ENCODE measurements around the gene HOMEZ. TPM values are rescaled to one million over a fixed set of nuclear protein-coding genes. Genes with fewer than 3 reads are reported as not detected.
A peak's percentile ranks its signal among the peaks of the same experiment; 100 is the strongest.

The HOMEZ gene
- total and polyA plus RNA-seq, 10 of the 15 experiments (the other 5 are each of a cell fraction or from before 2014, with no cell fraction given), result 2.6 to 19.3 (median 13.0) TPM

DNA sequence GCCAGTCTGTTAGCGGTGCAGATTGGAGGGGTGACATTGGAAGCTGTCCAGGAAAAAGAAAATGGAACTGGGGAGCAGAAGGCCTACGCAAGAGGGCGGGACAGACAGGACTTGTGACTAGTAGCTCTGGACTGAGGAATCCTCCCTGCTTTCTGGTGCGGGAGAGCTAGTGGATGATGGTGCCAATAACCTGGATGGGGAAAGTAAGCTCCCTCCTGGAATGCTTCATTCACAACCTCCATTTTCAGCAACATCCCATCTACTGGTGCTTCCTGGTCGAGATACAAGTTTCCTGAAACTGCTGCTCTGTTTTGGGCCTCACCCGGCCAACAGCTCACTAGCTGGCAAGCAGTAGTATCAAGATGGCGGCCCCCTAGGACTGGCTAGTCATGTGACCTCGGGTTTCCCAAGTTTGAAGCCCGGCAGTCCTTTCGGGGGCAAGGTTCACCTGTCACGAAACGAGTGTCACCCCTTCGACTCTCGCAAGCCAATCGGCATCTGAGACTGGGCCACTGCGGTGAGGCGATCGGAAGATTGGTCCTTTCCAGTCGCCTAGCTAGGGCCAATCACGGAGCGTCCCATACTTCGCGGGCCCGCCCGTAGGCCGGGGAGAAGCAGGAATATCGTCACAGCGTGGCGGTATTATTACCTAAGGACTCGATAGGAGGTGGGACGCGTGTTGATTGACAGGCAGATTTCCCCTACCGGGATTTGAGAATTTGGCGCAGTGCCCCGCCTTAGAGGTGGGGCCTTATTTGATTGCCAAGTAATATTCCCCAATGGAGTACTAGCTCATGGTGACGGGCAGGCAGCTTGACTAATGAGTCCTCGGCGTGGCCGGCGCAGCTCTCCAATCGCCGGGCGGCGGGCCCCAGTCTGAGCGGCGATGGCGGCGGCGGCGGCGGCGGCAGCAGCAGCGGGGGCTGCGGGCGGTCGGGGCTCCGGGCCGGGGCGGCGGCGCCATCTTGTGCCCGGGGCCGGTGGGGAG lies 34.9 kb upstream of the HOMEZ start, which contains the start of gene PABPN1 (continued):
- TF ChIP-seq, protein P1, sequence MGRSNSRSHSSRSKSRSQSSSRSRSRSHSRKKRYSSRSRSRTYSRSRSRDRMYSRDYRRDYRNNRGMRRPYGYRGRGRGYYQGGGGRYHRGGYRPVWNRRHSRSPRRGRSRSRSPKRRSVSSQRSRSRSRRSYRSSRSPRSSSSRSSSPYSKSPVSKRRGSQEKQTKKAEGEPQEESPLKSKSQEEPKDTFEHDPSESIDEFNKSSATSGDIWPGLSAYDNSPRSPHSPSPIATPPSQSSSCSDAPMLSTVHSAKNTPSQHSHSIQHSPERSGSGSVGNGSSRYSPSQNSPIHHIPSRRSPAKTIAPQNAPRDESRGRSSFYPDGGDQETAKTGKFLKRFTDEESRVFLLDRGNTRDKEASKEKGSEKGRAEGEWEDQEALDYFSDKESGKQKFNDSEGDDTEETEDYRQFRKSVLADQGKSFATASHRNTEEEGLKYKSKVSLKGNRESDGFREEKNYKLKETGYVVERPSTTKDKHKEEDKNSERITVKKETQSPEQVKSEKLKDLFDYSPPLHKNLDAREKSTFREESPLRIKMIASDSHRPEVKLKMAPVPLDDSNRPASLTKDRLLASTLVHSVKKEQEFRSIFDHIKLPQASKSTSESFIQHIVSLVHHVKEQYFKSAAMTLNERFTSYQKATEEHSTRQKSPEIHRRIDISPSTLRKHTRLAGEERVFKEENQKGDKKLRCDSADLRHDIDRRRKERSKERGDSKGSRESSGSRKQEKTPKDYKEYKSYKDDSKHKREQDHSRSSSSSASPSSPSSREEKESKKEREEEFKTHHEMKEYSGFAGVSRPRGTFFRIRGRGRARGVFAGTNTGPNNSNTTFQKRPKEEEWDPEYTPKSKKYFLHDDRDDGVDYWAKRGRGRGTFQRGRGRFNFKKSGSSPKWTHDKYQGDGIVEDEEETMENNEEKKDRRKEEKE (IDR thresholded peaks at IDR 0.05), result no peak
- TF ChIP-seq NFIC (IDR thresholded peaks at IDR 0.05; ENCODE audit: low read depth, low read length) (peak; percentile 29; the same call in 1 of the 2 replicates), BMI1 (IDR thresholded peaks at IDR 0.05; ENCODE audit: borderline replicate concordance) (no peak), BHLHE40 (IDR thresholded peaks at IDR 0.05; ENCODE audit: borderline replicate concordance in 1 of 2, low read depth in 2 of 2, low read length in 1 of 2) (peak; percentile 59 to 84; a peak in 3 of 4 replicates), SPI1 (IDR thresholded peaks at IDR 0.05; ENCODE audit: borderline replicate concordance, insufficient read depth, low read depth, low read length) (no peak), PAX8 (IDR thresholded peaks at IDR 0.05) (peak; percentile 53), LARP7 (IDR thresholded peaks at IDR 0.05) (peak; percentile 66; the same call in 1 of the 2 replicates), NR2C2 (IDR thresholded peaks at IDR 0.05; ENCODE audit: borderline replicate concordance, control insufficient read depth, insufficient read length, low read depth) (no peak), WRNIP1 (IDR thresholded peaks at IDR 0.05; ENCODE audit: borderline replicate concordance, low read depth, low read length) (no peak), HDGF (IDR thresholded peaks at IDR 0.05) (peak; percentile 76; the same call in 1 of the 2 replicates), CBFB (IDR thresholded peaks at IDR 0.05; ENCODE audit: low read depth) (peak; percentile 56; the same call in 1 of the 2 replicates)
- TF ChIP-seq, protein P2, sequence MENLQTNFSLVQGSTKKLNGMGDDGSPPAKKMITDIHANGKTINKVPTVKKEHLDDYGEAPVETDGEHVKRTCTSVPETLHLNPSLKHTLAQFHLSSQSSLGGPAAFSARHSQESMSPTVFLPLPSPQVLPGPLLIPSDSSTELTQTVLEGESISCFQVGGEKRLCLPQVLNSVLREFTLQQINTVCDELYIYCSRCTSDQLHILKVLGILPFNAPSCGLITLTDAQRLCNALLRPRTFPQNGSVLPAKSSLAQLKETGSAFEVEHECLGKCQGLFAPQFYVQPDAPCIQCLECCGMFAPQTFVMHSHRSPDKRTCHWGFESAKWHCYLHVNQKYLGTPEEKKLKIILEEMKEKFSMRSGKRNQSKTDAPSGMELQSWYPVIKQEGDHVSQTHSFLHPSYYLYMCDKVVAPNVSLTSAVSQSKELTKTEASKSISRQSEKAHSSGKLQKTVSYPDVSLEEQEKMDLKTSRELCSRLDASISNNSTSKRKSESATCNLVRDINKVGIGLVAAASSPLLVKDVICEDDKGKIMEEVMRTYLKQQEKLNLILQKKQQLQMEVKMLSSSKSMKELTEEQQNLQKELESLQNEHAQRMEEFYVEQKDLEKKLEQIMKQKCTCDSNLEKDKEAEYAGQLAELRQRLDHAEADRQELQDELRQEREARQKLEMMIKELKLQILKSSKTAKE (IDR thresholded peaks at IDR 0.05; ENCODE audit: low read depth, poor library complexity, severe bottlenecking), result peak; percentile 88
- TF ChIP-seq, protein P3, sequence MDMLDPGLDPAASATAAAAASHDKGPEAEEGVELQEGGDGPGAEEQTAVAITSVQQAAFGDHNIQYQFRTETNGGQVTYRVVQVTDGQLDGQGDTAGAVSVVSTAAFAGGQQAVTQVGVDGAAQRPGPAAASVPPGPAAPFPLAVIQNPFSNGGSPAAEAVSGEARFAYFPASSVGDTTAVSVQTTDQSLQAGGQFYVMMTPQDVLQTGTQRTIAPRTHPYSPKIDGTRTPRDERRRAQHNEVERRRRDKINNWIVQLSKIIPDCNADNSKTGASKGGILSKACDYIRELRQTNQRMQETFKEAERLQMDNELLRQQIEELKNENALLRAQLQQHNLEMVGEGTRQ (IDR thresholded peaks at IDR 0.05; ENCODE audit: borderline replicate concordance, low read depth, low read length), result peak; percentile 71
- TF ChIP-seq, protein P4, sequence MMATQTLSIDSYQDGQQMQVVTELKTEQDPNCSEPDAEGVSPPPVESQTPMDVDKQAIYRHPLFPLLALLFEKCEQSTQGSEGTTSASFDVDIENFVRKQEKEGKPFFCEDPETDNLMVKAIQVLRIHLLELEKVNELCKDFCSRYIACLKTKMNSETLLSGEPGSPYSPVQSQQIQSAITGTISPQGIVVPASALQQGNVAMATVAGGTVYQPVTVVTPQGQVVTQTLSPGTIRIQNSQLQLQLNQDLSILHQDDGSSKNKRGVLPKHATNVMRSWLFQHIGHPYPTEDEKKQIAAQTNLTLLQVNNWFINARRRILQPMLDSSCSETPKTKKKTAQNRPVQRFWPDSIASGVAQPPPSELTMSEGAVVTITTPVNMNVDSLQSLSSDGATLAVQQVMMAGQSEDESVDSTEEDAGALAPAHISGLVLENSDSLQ (IDR thresholded peaks at IDR 0.05), result peak; percentile 100
- TF ChIP-seq, protein P5, sequence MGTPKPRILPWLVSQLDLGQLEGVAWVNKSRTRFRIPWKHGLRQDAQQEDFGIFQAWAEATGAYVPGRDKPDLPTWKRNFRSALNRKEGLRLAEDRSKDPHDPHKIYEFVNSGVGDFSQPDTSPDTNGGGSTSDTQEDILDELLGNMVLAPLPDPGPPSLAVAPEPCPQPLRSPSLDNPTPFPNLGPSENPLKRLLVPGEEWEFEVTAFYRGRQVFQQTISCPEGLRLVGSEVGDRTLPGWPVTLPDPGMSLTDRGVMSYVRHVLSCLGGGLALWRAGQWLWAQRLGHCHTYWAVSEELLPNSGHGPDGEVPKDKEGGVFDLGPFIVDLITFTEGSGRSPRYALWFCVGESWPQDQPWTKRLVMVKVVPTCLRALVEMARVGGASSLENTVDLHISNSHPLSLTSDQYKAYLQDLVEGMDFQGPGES (IDR thresholded peaks at IDR 0.05), result peak; percentile 97

All from GM12878 (cell line).